GM19043 (cell line): ENCODE data around the gene DPP6.
"Not testable (repeated sequence)": the region's sequence is repeated elsewhere in the genome, so short reads cannot be mapped to it uniquely, and the experiment has no call there.

ENCODE experiments used
- ATAC-seq: cut with Tn5 transposase; IDR thresholded peaks from one replicate; pipeline ENCODE4 v1.9.1; 2021; ENCODE audit warnings: low read depth; ENCODE audit not compliant: unreplicated experiment

DPP6 gene

DNA sequence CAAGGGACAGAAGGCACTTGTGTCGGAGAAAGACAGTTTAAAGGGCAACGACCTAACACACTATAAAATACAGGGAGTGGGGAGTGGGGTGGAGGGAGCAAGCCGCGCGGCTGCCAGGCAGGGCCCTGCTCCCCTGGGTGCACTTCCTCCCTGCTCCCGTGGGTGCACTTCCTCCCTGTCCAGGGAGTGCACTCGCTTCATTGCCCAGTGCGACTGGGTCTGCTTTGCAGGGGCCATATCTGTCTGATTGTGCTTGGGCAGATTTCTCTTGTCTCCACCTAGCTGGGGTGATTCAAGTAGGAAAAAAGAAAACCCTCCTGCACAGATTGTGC is 94.5 kb downstream of the DPP6 start:
- not testable (repeated sequence) for ATAC-seq

DNA sequence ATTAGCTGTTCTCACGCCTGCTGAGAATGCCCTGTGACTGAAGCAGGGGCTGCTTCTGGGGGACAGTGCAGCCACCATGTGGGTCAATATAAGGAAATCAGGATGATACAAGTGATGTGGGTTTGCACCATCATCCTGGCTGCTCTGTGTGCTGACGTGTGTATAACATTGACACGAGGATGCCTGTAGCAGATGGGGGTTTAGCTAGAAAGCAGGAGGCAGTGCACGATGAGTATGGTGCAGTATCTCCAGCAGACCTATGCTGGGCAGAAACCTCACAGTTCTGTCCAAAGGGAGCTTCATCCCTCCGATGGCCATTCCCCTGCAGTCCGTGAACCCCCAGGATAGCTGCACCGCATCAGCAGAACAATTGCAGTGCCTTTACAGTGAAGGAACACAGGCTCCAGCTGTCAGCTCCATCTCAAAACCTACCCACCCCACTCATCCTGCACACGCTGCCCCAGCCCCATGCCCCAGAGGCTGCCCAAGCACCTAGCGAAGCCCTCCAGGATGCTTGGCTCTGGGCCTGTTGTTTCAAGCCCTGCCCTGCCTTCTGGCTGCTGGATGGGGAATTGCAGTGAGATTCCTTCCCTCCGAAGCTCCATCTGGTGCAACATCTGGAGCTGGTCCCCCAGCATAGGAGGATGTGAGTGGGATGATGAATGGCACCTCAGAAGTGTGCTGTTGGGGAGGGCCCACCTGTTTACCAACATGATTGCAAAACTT is 96.8 kb downstream of the DPP6 start:
- ATAC-seq: not testable (repeated sequence)

DNA sequence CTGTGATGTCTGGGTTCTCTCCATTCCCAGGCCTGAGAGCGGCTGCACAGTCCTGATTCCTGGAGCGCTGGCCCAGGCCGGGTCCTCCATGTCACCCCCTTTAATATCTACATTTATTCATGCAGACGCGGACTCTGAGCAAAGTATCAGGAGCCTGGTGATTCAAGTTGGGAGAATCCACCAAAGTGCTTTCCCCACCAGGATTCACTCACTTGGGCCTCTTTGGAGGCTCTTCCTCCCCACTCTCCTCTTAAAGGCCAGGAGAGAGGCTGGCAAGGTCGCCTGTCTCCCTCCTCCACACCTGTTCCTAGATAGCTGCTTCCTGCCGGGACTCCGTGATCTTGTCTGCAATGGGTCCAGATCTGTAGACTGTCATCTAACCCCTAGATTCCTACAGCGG is 98.5 kb downstream of the DPP6 start:
- not testable (repeated sequence) for ATAC-seq

DNA sequence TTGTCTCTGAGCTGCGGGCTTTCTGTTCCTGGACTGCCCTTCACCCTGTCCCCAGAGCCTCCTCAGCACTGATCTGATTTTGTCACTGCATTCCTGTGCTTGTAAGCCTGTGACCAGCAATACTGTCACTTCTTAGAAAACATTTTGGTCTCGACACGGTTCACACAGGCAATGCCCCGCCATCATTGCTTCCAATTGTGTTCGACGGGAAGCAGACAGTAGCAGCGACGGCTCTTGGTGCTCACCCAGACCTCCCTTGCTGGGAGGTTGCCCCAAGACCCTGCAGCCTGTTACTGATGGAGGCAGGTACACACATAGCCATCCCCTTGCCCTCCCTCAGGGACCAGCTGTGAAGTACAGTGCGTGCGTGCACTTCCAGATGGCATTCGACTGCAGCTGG is 99.1 kb downstream of the DPP6 start:
- not testable (repeated sequence) for ATAC-seq

DNA sequence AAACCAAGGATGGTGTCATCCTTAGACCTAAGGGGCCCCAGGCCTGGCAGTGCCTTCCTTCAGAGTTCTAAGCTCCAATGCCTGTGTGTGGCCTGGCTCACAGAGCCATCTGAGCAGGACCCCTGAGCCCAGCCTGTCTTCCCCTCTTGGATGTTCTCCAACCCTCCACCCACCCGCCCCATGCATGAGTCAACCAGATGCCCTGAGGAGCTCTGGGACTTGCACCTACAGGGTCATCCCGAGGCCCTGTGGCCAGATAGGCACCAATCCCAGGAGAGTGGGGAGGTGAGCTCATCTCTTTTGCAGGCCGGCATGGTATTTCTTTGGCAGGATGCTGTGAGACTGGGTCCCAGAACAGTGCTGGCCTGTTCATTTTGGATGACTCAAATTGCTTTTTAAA is 103.7 kb downstream of the DPP6 start:
- ATAC-seq: not testable (repeated sequence)

DNA sequence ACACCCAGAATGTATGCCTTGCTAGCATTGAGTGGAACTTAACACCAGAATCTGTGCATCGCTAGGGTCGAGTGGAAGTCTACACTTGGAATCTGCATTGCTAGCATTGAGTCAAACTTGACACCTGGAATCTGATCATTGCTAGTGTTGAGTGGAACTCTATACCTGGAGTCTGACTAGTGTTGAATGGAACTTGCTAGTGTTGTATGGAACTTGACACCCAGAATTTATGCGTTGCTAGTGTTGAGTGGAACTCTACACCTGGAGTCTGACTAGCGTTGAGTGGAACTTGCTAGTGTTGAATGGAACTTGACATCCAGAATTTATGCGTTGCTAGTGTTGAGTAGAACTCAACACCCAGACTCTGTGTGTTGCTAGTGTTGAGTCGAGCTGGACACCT is 110.7 kb downstream of the DPP6 start:
- not testable (repeated sequence) for ATAC-seq

DNA sequence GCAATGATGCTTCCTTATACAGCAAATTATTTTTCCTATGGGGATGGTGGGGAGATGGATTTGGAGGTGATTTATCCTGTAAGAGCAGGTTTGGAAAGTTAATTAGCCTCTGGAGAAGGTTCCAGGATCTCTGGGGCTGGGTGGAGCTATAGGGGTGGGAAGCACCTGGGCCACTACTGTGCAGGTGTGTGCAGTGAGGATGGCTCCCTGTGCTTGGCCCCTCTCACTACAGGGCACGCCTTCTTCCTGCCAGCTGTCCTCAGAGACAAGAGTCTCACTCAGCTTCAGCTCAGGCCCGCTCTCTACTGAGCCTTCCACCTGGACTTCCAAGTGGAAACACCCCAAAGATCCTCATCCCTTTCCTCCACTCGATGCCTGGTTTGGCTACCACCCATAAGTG is 111.4 kb downstream of the DPP6 start:
- ATAC-seq: not testable (repeated sequence)

DNA sequence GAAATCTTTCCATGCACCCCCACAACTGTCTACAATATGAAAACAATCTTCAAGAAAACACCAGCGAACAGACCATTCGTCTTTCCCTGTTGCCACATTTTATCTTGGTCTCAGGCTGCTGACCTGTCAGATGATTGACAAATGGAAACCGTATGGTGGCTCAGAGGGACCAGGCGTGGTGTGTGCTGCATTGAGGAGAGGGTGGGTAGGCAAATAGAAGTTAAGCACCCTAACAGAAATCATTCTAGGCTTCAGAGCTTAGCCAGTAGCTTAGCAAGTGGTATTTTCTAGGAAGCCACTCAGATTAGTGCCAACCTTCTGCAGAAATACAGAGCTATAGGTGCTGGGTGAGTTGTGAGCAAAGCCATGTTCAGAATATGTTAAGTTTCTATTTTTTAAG is 114.9 kb downstream of the DPP6 start:
- ATAC-seq: no peak

DNA sequence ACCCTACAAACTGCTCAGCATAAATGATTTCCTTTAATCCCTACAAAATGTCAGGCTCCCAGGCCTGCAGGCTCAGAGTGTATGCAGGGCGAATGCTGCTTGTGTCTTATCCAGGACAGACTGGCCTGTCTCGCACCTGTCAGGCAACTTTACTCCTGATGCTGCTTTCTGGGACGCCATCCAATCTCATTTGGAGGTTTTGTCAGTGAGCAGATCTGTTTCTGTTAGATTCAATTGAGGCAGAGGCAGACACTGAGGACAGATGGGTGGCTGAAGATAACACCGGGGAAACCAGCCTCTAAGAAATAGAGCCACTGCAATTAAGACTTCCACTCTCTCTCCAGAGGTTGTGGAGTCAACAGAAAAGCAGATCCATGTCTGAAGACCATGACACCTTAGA is 115.6 kb downstream of the DPP6 start:
- no peak for ATAC-seq

DNA sequence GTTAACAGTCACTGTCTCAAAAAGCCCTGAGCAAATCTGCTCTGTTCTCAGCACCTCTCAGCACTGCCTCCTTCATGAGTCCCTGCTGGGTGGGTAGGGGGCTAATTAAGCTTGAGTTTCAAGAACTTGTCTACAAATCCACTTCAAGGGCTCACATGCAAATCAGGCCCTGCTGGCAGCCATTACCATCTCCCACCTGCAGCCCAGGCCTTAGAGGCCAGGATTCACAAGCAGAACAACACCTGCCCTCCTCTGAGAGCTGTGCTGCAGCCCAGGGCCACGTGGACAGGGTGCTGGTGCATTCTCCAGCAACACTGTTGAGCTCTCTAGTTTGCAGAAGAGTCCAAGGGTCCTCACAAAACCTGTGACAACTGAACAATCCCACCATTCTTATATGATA is 119.2 kb downstream of the DPP6 start:
- ATAC-seq: no peak

DNA sequence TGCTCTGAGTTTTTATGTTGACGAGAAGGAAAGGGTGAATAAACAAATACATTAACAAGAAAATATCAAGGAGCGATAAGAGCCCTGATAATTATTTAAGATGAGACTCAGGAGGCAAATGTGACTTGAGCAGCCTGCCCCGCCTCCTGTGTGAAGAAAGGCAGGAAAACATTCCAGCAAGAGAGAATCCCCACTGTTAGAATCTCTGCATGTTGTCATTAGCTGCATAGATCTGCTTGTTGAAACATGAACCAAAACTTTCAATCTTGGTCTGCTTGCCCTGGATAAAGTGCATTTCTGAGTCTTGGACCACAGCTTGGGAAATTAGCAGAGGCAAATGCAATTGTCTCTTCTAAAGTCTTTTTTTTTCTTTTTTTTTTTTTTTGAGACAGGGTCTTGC is 120.0 kb downstream of the DPP6 start:
- no peak for ATAC-seq

DNA sequence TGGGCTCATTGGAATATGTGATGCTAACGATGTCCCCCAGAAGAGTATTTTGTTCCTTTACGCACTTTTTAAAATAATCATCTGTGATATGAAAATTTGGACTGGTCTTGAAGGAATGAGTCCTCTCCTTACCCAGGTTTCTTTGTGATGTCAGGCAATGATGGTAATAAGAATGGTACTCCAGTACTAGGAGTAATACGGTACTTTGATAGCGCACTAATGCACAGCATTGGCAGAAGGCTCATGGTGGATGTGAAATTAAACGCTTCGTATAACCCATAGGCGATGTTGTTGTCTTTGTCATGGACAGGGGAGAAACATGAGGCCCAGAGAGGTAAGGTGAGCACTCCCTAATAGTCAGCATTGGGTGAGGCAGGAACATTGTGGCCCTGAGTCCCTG is 125.4 kb downstream of the DPP6 start:
- ATAC-seq: no peak

DNA sequence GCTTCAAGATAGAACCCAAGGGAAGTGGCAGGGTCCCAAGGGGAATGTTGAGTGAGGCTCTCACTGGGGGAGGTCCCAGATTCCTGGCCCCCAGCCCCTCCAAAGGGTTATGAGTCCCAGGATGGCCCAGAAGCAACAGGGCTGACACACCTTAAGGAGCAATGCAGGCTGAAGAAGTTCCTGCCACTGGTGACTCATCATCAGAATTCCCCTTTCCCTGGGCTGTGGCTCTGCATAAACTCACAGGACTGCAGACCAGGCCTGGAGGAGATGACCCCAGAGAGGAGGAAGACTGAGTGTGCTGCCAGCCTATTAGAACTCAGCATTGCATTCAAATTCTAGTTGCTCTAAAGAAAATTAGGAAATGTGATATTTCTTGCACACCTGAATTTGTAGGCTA is 126.7 kb downstream of the DPP6 start:
- ATAC-seq: no peak

DNA sequence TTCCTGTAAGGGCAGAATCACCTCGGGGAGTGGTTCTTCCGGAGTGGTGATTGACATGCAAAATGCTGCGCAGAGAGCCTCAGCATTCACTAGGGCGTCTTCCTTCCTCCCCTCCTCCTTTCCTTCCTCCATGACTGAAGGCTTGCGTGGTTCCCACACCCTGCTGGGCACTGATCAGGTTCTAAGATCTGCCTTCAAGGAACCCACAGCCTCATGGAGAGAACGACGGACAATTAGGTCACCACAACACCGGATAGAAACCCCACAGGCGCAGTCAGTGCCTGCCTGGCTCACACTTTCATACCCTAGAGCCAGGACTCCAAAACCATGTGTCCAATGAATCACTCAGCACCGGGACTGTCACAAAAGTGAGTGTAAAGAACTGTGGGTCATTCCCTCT is 131.3 kb downstream of the DPP6 start:
- ATAC-seq: no peak

DNA sequence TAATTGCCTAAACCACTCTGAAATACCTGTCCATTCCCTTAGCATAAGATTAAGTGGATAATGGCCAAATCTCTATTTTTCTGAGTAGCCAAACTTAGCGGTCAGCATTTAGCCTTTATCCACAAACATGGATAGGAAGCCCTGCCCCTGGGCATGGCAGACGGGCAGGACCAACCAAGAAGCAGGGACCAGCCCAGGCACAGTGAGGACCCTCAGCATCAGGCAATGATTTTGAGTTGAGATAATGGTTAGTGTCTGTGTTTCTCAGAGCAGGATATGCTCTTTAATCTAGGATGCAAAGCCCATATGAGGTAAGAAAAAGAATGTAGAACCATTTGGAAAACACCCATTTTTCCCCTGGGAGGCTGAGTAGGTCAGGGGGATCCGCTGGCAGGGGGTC is 131.7 kb downstream of the DPP6 start:
- ATAC-seq: no peak

DNA sequence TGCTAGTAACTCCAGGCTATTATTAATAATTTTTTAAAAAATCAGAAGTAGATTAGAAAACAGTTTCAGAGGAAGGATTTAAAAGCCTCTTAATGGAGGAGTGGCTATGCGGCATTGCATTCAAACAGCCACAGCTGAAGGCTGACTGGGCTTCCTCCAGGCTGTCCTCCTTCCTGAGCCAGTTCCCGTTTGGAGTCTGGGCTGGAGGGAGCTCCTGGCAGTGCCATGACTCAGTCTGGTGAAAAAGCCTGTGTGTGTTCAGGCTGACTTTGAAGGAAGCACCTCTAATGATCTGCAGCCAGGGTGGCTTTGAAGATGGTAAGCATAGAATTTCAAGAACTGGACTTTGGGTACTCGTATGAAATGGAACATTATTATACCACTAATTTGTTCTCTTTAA is 134.6 kb downstream of the DPP6 start:
- ATAC-seq: no peak

DNA sequence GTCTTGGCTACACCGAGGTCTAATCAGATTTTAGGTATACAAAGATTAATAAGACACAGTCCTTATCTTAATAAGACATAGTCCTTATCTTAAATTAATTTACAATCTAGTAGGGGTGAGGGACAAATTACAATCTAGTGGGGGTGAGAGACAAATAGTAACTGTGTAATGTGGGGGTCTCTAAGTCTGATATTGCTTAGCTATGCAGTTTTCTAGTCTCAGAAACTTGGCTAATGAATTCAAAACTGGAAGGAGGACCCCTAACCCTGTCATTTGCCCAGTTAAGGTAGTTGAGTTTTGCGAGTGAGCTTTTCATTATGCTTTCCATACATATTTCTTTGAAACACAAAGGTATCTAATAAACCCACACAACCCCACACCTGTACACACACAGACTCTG is 136.1 kb downstream of the DPP6 start:
- ATAC-seq: no peak

DNA sequence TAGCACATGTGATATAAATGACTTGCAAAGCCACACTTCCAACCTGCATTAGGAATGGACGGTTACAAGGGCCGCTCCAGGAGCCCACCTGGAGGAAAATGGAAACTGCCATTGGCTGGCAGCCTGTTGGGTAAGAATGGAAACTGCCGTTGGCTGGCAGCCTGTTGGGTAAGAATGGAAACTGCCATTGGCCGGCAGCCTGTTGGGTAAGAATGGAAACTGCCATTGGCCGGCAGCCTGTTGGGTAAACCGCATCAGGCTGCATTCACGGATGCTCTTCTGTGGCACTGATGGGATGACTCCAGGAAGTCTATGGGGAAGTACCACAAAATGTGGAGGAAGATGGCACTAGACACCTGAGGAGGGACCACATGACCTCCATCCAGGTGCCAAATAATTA is 143.1 kb downstream of the DPP6 start:
- ATAC-seq: no peak

DNA sequence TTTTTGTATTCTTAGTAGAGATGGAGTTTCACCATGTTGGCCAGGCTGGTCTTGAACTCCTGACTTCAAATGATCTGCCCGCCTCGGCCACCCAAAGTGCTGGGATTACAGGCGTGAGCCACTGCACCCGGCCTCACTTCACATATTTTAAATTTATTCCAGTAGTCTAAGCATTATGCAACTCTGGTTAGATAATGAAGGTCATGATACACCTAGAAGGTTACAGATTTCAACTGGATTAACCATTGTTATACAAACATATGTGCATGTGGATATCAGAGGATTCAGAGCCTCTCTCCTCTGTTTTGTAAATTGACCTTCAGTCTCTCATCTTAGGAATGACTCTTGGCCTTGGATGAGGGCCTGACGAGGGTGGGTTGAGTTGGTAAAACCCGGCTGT is 146.3 kb downstream of the DPP6 start:
- ATAC-seq: no peak

DNA sequence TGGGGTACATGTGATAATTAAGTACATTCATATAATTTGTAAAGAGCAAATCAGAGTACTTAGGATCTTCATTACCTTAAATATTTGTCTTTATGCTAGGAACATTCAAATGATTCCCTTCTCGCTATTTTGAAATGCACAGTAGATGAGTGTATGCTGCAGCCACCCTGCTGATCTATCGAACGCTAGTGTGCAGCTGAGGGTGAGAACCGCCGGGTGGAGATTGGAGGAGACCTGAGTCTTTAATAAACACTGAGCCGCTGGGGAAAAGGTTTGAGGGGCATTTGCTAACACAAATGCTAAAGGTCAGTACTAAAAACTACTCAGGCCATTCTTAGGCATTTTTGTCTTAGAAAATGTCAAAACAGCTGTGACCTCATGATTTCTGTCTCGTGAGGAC is 148.0 kb downstream of the DPP6 start:
- ATAC-seq: no peak

DNA sequence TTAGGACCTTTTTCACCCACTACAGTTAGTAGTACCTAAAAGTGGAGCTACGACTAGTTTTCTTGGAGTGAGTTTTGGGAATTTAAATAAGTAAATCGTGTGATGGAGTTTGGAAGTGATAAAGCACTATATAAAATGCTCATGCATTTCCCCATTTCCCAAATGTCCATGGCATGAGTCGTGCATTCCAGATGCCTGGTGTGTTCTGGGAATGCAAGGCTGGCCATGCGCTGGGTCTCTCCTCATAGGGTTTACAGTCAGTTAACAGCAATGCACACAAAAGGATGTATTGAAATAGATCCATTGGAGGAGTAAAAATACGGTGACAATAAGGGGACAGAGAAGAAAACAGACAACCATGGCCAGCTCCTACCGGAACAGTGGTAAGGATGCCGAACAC is 149.8 kb downstream of the DPP6 start:
- no peak for ATAC-seq

DNA sequence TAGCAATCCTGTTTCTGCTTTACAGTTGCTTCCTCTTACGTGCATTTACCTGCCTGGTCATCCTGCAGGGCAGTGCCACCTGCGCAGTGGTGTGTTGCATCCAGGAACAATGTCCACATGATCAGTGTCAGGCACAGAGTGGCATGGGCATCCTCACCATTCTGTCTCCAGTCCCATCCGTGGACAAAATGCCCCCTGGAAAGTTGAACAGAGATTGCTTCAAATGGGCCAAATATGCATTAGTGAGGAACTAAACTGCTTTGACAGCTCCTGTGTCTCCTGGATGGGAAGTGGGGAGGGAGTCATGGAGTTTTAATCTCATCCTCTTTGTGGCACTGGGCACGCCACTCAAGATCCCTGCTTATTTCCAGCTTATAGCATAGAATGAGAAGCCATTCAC is 151.8 kb downstream of the DPP6 start:
- no peak for ATAC-seq

DNA sequence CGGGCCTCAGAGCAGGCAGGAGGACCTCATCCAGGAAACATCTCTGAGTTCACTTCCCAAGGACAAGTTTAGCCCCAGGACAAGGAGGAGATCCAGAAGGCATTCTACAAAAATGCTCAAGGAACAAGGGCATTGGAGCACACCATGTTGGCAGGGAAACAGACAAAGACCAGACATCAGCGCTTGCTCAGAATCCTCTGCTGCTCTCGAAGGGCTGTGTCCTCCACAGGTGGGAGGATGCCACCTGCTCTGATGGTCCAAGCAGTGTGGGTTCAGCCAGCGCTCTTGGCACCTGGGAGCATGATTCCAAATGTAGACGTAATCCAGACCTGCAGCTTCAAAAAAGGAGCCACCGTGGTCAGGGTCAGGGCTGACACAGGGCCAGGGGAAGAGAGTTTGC is 160.7 kb downstream of the DPP6 start:
- no peak for ATAC-seq
